Gastroesophageal sphincter (tissue), 4 donors: ENCODE measurements around the gene GRB7. TPM values are rescaled to one million over a fixed set of nuclear protein-coding genes. Genes with fewer than 3 reads are reported as not detected.
A peak's percentile ranks its signal among the peaks of the same experiment; 100 is the strongest.

Experiments used
- ATAC-seq: fragments of 150-250 bp; one replicate; pipeline ENCODE4 v1.9.1; 2016; ENCODE audit warnings: mild to moderate bottlenecking, moderate library complexity
- H3K27ac ChIP-seq, 4 donors: fragments of 200-600 bp; sonication (generic) in 3 of 4; 1 replicate in 3 of 4; 2 replicates in 1 of 4; pipeline ENCODE4 v1.5.1; 2016 to 2019
- H3K27me3 ChIP-seq: fragments of 200-600 bp; sonication (generic); one replicate; pipeline ENCODE4 v1.5.1; 2019
- H3K36me3 ChIP-seq, 2 donors: fragments of 200-600 bp; sonication (generic); one replicate each; pipeline ENCODE4 v1.5.1; 2019; ENCODE audit warnings: control low read depth in 1 of 2
- H3K4me1 ChIP-seq, 3 donors: fragments of 200-600 bp; sonication (generic); 1 replicate in 2 of 3; 2 replicates in 1 of 3; pipeline ENCODE4 v1.5.1; 2016 to 2019; ENCODE audit warnings: control low read depth in 2 of 3
- H3K4me3 ChIP-seq, 2 donors: fragments of 200-600 bp; sonication (generic); one replicate each; pipeline ENCODE4 v1.5.1; 2019; ENCODE audit warnings: mild to moderate bottlenecking in 1 of 2, moderate library complexity in 1 of 2
- H3K9me3 ChIP-seq, 3 donors: fragments of 200-600 bp; sonication (generic); one replicate each; pipeline ENCODE4 v1.5.1; 2017 to 2019; ENCODE audit warnings: control low read depth in 2 of 3
- CTCF ChIP-seq, 4 experiments: fragments of 200-600 bp in 2 of 4; fragments of 450-650 bp in 2 of 4; sonication (generic) in 1 of 4; IDR thresholded peaks; one replicate each; pipeline ENCODE4 v1.5.1; 2017 to 2019; ENCODE audit warnings: antibody characterized with exemption in 4 of 4, mild to moderate bottlenecking in 2 of 4, moderate library complexity in 2 of 4
- EP300 ChIP-seq: sonication (generic); formaldehyde crosslinking; IDR thresholded peaks from one replicate; pipeline ENCODE4 v1.6.1; 2017; ENCODE audit warnings: antibody characterized with exemption, mild to moderate bottlenecking
- POLR2A ChIP-seq, 2 donors: fragments of 450-650 bp; IDR thresholded peaks; one replicate each; pipeline ENCODE4 v1.6.1; 2017; ENCODE audit warnings: antibody characterized with exemption in 2 of 2, mild to moderate bottlenecking in 2 of 2, moderate library complexity in 1 of 2
- POLR2AphosphoS5 ChIP-seq: sonication (generic); formaldehyde crosslinking; IDR thresholded peaks from one replicate; pipeline ENCODE4 v1.6.1; 2017; ENCODE audit warnings: antibody characterized with exemption
- WGBS, 2 donors: methylation state at CpG; one replicate each; pipeline ENCODE4 v1.1.5; 2018; ENCODE audit warnings: low coverage in 1 of 2; 5-methylcytosine and 5-hydroxymethylcytosine counted together
- total RNA-seq, 4 donors: library from RNA; depleted of rRNA; stranded (reverse); fragments of >200 nt; gene quantifications; one replicate each; pipeline ENCODE4 v1.1.0, GENCODE V29; 2016

Gene GRB7
- total RNA-seq, 4 donors from 2014 or later: 0.85 to 5.8 TPM; not detected in 2

DNA sequence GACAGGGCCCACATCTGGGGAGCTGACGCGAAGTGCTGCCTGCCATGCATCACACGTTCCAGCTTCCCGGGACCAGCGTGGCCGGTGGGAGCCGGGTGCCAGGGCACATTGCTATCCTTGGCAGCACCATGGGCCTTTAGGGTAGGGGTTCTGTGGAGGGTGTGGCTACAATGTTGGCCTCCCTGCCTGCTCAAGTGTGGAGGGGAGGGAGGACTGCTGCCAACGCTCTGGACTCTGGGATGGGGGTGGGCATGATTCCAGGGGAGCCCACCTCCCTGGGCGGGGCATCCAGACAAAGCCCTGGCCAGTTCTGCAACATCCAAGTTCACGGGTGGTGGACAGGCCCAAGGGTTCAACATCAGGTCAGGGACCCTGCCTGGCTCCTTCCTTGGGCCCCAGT is 13.9 kb downstream of the GRB7 start:
- Histone ChIP-seq H3K27me3 (peaks cover 15% of the 10 kb centered on the region), H3K36me3 (no peaks in the 10 kb centered on the region), H3K4me3 (no peak overlapping the region), H3K27ac (no peak overlapping the region), H3K9me3 (no peaks in the 10 kb centered on the region), H3K4me1 (peaks cover 0 to 20% (median 14%) of the 10 kb centered on the region in 3 donors)
- ATAC-seq: no peak
- TF ChIP-seq EP300 (no peak), POLR2A (IDR thresholded peaks at IDR 0.05) (no peak), POLR2AphosphoS5 (no peak), CTCF (IDR thresholded peaks at IDR 0.05) (no peak)
- 55 to 57% methylated on average over 6 to 7 of the region's 10 CpGs for WGBS, 2 donors

DNA sequence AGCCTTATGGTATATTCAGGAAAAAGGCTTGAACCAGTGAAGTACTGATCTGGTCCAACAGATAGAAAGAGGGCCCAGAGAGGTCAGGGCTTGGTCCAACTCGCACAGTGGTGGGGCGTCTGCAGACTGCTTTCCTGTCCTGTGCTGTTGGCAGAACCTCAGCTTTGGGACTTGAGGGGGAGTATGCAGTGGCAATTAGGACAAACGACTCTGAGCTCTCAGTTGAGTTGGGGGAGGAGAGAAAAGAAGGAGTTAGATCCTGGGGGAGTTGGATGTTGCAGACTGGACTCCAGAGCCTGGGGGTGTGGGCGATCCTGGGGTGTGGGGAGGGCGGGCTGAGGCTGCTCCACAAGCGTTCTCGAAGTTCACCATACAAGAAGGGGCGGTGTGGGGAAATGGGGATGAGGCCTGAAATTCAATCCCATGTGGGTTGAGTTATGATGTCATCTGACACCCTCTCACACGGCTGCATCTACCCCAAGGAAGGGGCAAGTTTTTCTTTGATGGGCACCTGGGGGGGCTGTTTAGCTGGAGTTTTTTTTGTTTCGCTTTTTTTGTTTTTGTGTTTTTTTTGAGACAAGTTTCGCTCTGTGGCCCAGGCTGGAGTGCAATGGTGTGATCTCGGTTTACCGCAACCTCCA is 14.6 kb downstream of the GRB7 start:
- no peak for ATAC-seq
- Histone ChIP-seq H3K27ac (no peak overlapping the region), H3K4me1 (peaks cover 0 to 20% (median 14%) of the 10 kb centered on the region in 3 donors), H3K9me3 (no peaks in the 10 kb centered on the region), H3K4me3 (no peak overlapping the region), H3K27me3 (peaks cover 15% of the 10 kb centered on the region), H3K36me3 (no peaks in the 10 kb centered on the region)
- TF ChIP-seq POLR2A (IDR thresholded peaks at IDR 0.05) (no peak), EP300 (no peak), CTCF (IDR thresholded peaks at IDR 0.05) (no peak), POLR2AphosphoS5 (no peak)
- WGBS, 2 donors: 79 to 82% methylated on average over 5 to 11 of the region's 13 CpGs

GRCh38 chr17:39753514-39754160 is 15.9 kb downstream of the GRB7 start:
- ATAC-seq: peak; percentile 52
- peak in 1 of 2 donors; percentile 8 for TF ChIP-seq POLR2A (IDR thresholded peaks at IDR 0.05)
- no peak for TF ChIP-seq POLR2AphosphoS5
- no peak for TF ChIP-seq EP300
- TF ChIP-seq CTCF (IDR thresholded peaks at IDR 0.05): no peak
- Histone ChIP-seq H3K27me3 (peaks cover 15% of the 10 kb centered on the region), H3K4me1 (peaks cover 0 to 20% (median 14%) of the 10 kb centered on the region in 3 donors), H3K36me3 (no peaks in the 10 kb centered on the region), H3K4me3 (peak overlapping the region; percentile 39 to 85), H3K27ac (peak overlapping the region; percentile 71 to 97 (median 94)), H3K9me3 (no peaks in the 10 kb centered on the region)
- 40 to 63% methylated on average over 1 to 5 of the region's 55 CpGs for WGBS, 2 donors

GRCh38 chr17:39754161-39754957 is 16.6 kb downstream of the GRB7 start:
- no CpG with 5 or more reads among the region's 91 CpGs for WGBS, 2 donors
- H3K36me3 ChIP-seq: no peaks in the 10 kb centered on the region
- peak overlapping the region; percentile 39 to 85 for H3K4me3 ChIP-seq
- H3K27ac ChIP-seq: peak overlapping the region; percentile 71 to 97 (median 94)
- H3K9me3 ChIP-seq: no peaks in the 10 kb centered on the region
- ATAC-seq: peak; percentile 96
- peak; percentile 82 for TF ChIP-seq POLR2AphosphoS5
- peak in 3 of 4 experiments; percentile 95 to 99 (median 96) for TF ChIP-seq CTCF (IDR thresholded peaks at IDR 0.05)
- peak; percentile 76 to 80 for TF ChIP-seq POLR2A (IDR thresholded peaks at IDR 0.05)
- TF ChIP-seq EP300: no peak
- peaks cover 15% of the 10 kb centered on the region for H3K27me3 ChIP-seq
- H3K4me1 ChIP-seq: peaks cover 0 to 20% (median 14%) of the 10 kb centered on the region in 3 donors
